Measurements from ENCODE around the gene PAPOLA.

PAPOLA gene

DNA sequence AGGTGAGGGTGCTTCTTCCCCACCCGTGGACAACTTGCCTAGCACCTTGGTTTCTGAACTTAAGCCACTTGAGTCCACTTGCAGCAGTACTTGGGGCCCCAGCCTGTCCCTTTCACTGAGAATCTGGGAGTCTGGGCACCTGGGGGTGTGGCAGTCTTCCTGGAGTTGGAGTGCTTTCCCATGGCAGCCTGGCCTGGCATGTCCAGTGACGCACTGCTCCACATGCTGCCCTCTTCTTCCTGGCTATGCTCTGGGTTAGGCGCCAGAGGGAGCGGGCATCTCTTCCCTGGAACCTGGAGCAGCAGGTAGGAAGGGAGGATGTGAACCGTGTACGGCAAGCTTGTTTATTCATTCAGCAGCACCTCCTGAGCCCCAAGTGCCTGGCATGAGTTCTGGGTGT lies 76.4 kb downstream of the PAPOLA start:
- TF ChIP-seq, protein P1, sequence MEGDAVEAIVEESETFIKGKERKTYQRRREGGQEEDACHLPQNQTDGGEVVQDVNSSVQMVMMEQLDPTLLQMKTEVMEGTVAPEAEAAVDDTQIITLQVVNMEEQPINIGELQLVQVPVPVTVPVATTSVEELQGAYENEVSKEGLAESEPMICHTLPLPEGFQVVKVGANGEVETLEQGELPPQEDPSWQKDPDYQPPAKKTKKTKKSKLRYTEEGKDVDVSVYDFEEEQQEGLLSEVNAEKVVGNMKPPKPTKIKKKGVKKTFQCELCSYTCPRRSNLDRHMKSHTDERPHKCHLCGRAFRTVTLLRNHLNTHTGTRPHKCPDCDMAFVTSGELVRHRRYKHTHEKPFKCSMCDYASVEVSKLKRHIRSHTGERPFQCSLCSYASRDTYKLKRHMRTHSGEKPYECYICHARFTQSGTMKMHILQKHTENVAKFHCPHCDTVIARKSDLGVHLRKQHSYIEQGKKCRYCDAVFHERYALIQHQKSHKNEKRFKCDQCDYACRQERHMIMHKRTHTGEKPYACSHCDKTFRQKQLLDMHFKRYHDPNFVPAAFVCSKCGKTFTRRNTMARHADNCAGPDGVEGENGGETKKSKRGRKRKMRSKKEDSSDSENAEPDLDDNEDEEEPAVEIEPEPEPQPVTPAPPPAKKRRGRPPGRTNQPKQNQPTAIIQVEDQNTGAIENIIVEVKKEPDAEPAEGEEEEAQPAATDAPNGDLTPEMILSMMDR (IDR thresholded peaks at IDR 0.05) = no peak

DNA sequence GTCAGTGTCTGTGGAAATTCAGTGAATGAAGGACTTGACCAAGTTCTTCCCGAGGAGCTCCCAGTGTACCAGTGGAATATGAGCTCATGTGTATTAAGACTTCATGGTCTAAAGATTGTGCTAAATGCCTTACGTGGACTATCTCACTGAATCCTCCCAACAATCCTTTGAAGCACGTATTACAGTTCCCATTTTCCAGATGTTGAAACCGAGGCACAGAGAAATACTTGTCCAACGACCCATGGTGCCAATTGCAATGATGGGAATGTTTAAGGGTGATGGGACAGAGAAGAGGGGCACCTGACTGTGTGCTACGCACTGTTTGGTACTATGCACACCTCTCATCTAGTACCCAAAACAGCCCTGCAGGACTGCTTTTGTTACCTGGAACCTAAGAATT lies 77.2 kb downstream of the PAPOLA start:
- TF ChIP-seq, protein P1 (IDR thresholded peaks at IDR 0.05) = no peak

- TF ChIP-seq, protein P1 (IDR thresholded peaks at IDR 0.05) = no peak
Observed at GRCh38 chr14:96579855-96580254, 77.7 kb downstream of the PAPOLA start.

- TF ChIP-seq, protein P1 (IDR thresholded peaks at IDR 0.05) = no peak
Observed at GRCh38 chr14:96580566-96580965, 78.4 kb downstream of the PAPOLA start.

DNA sequence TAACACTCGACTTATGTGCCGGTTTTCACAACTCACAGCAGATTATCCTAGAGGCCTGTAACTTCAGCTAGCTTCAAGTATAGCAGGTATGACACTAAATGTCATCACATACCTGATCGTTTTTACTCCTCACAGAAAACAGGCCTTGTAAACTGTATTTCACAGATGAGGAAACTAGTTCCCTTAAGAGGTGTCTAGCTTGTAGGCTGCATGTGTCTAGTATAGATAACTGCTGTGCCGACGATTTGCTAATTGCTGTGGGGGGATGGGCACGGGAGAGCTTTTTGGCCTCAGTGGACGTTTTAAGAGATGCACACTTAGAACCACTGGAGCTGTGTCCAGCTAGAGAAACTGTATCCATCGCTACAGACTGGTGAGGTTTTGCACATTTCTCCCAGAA lies 78.8 kb downstream of the PAPOLA start:
- TF ChIP-seq, protein P1 (IDR thresholded peaks at IDR 0.05) = no peak

- TF ChIP-seq, protein P1 (IDR thresholded peaks at IDR 0.05) = no peak
Observed at GRCh38 chr14:96581902-96582301, 79.7 kb downstream of the PAPOLA start.

GRCh38 chr14:96582411-96582961 lies 80.3 kb downstream of the PAPOLA start:
- TF ChIP-seq, protein P1 (IDR thresholded peaks at IDR 0.05) = no peak

GRCh38 chr14:96582995-96583394 lies 80.8 kb downstream of the PAPOLA start:
- TF ChIP-seq, protein P1 (IDR thresholded peaks at IDR 0.05) = no peak

All from LNCAP (cell line).